ENCODE data around the gene CYP2W1.

- no peak for TF ChIP-seq CTCF (IDR thresholded peaks at IDR 0.05; ENCODE audit: poor library complexity)
- TF ChIP-seq EZH2phosphoT487 (IDR thresholded peaks at IDR 0.05; ENCODE audit: low read depth, severe bottlenecking, unreplicated experiment) = no peak
Measured at GRCh38 chr7:960269-960871, 22.6 kb upstream of the CYP2W1 start.
